ENCODE measurements around the gene RFTN1.

GRCh38 chr3:16456784-16457415 lies 56.6 kb downstream of the RFTN1 start:
- no peak for TF ChIP-seq FOXA1 (IDR thresholded peaks at IDR 0.05)
- TF ChIP-seq BHLHE40 (IDR thresholded peaks at IDR 0.05; ENCODE audit: borderline replicate concordance), result no peak
- TF ChIP-seq FOXK2 (IDR thresholded peaks at IDR 0.05), result no peak
- TF ChIP-seq ZNF384 (IDR thresholded peaks at IDR 0.05), result no peak
- TF ChIP-seq HDGF (IDR thresholded peaks at IDR 0.05; ENCODE audit: borderline replicate concordance), result no peak
- TF ChIP-seq LEF1 (IDR thresholded peaks at IDR 0.05; ENCODE audit: borderline replicate concordance), result no peak
- no peak for TF ChIP-seq L3MBTL2 (conservative IDR thresholded peaks at IDR 0.05)
- TF ChIP-seq FOXM1 (IDR thresholded peaks at IDR 0.05; ENCODE audit: borderline replicate concordance), result no peak

All from HEK293T (cell line).